M059J (cell line): ENCODE measurements around the gene TCIRG1. TPM values are rescaled to one million over a fixed set of nuclear protein-coding genes. Genes with fewer than 3 reads are reported as not detected.

Experiments
- DNase-seq: peaks from one replicate; pipeline ENCODE4 v3.0.0-alpha.2; 2012; ENCODE audit warnings: low read depth
- total RNA-seq: library from RNA; depleted of rRNA; stranded (reverse); fragments of >200 nt; shearing (Covaris generic); gene quantifications from 2 replicates; pipeline ENCODE4 v1.2.3, GENCODE V29; 2014

Gene TCIRG1
- total RNA-seq, 1 experiment from 2014 or later, result 33.9 TPM

DNA sequence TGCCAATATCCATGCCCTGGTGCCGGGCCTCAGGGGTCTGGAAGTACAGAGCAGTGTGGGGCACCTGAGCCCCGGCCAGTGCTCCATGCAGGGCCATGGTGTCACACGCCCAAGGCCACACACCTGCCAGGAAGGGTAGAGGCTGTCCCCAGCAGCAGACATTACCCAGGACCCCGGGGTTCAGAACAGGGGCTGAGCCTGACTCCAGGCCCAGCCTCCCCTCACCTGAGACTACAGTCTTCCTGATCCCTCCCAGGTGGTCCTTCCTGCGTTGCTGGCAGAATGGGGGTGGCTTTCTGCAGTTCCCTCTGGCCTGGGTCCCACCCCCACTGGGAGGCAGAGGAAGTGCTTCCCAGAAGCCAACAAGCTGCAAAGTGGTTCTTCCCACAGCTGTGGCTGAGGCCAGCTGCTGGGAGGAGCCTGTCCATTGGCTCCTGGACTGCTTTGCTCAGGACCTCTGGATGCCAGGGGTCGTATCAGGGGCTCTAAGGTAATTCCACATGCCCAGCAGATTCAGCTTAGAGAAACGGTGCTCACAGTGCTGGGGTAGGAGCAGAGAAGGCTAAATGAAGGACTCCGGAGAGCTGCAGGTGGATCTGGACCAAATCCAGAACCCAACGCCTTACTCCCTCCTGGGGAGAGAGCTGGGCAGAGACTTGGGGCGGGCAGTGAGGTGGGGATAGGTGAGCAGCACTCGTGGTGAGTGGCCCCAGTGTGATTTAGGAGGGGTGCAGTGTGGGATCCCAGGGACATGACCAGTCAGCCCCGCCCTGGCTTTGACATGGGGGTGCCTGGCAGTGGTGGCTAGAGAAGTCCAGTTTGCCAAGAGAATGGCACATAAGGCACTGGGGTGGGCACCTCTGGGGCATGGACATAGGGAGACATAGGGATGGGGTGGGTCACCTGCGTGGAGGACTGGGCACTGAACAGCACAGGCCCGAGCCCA lies 12.6 kb downstream of the TCIRG1 start:
- no peak for DNase-seq

DNA sequence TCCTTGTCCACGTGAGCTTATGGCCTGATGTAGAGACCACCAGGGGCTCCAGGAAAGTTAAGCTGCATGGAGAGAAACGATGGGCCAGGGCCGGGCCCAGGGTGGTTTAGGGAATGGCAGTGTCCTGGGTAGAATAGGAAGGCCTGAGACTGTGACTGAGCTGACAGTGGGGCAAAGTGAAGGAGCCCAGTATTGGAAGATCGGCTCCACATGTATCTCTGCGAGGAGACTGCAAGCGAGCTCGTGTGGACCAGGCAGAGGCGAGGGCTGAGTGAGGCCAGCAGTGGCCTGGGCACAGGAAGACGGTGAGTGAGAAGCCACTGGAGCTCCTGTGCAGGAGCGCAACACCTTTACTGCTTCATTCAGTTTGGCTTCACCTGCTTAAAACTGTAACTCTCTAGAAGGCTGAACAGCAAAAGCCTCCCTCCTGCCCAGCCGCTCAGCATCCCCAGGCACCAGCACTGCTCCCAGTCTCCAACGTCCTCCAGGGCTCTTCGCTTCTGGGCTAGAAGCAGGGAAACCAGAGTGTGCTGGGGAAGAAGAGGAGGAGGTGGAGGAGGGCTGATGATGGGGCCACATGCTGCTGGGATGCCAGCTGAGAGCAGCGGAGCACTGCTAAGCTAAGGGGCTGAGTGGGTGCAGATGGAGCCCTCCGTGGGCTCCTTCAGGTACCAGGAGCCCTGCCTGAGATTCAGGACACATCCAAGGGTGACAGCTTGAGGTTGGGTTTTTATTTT lies 13.5 kb downstream of the TCIRG1 start:
- no peak for DNase-seq

DNA sequence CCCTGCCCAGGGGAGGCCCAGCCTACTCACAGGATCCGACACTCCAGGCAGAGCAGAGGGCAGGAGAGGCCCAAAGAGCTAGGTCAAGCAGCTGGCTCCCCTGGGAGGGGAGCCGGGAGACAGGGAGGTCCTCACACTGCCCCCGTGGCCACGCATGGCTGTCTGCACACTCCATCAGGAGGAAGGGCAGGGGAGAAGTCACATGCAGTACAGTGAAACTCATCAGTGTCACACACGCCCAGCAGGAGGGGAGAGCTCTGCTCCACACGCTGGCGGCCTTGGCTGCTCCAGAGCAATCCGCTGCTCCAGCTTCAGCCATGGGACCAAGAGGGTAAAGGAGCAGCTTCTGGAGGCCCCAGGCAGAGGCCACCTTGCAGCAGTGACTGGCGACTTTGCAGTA lies 14.3 kb downstream of the TCIRG1 start:
- DNase-seq, result no peak

DNA sequence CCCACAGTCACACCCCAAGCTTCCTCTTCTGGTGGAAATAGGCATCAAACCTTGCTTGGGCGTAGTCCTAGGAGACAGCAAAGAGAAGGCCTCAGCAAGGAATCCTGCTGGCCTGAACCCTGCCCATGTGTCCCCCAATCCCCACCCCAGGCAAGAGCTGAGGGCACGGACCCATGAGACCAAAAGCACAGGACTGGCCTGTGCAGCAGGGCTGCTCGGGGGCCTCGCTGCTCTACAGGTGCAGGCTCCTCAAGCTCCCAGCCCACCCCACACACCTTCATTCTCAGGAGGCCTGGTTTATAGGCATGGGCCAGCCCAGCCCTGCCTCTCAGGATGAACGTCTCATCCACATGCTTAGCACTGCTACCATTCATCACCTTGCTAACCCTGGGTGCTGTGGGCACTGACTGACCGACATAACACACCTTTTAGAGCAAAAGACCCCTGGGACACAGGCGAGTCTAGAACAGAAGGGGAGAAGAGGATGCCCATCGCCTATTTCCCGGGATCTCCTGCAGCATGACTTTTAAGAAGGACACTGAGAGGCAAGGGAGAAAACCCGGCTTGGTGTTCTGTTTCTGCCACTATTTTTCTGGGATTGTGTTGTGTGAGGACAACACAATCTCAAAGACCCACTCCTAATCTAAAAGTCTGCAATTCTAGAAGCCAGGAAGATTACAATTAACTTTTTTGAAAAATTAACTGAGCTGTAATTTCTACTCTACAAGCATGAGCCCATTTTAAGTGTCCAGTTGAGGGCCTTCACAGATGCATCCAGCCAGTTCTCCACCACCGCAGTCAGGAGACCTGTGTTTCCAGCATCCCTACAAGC lies 15.4 kb downstream of the TCIRG1 start:
- DNase-seq, result no peak

DNA sequence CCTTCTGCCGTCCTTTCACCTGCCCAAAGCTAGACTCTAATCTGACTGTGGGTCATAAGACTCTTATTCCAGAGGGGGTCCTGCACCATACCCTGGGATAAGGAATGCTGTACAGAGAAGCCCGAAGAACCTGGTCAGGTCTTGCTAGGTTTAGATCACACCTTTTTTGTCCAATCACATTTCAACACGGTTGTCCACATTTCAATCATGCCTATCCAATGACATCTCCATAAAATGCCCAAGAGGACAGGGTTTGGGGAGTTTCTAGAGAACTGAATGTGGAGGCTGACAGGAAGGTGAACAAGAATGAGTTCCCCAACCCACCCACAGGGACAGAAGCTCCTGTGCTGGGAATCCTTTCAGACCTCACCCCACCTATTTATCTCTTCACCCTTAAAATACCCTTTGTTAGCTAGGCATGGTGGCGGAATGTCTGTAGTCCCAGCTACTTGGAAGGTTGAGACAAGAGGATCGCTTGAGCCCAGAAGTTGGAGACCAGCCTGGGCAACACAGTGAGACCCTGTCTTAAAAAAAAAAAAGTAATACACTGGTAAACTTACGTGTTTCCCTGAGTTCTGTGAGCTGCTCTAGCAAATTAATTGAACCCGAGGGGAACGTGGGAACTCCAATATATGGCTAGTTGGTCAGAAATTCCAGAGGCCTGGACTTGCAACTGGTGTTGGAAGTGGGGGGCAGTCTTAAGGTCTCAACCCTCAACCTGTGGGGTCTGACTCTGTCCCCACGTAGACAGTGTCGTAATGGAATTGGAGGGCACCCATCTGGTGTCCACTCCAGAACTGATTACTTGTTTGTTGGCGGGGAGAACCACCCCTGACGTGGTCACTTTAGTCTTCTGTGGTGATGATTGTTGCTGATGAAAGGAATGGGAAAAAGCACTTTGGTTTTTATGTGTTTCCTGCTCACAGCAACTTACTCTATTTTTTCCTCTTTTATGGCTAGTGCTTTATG lies 17.8 kb downstream of the TCIRG1 start:
- no peak for DNase-seq

DNA sequence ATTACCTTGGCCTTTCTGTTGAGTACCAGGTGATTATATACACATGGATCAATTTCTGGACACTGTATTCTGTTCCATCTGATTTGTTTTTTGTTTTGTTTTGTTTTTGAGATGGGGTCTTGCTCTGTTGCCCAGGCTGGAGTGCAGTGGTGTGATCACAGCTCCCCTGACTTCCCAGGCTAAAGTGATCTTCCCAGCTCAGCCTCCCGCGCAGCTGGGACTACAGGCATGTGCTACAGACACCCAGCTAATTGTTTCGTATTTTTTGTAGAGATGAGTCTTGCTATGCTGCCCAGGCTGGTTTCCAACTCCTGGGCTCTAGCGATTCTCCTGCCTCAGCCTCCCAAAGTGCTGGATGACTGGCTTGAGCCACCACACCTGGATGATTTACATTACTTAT lies 19.0 kb downstream of the TCIRG1 start:
- no peak for DNase-seq

DNA sequence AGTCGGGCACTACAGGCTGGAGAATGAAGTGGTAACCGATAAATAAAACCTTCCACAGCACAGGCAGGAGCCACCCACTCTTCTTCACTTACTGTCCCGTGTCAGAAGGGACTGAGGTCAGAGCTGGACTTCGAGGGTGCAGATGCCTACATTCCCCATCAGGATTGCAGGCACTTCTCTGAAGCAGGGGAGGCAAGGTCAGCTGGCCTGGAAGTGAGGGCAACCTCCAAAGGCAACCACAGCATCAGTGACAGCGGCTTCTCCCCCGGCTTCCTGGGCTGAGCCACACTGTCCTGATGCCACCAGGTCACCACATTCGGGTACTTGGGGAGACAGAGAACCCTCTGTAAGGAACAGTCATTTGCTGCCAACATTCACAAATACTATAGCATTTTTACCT lies 22.7 kb downstream of the TCIRG1 start:
- DNase-seq, result no peak

DNA sequence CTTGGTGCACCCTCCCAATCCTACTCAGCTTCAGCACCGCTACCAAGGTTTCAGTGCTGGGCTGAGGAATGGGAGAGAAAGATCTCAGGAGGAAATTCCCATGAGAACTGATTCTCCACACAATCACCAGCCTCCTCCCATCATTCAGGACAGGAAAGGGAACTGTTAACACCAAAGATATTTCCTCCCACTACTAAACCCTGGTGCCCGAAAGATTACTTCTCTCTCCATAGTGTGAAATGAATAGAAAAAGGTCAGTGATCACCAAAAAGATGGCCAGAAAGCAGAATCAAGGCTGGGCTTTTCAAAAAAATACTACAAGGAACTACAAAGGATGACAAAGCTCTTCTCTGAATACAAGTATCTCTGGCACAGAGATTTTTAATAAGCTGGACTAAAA lies 26.1 kb downstream of the TCIRG1 start:
- DNase-seq, result no peak

DNA sequence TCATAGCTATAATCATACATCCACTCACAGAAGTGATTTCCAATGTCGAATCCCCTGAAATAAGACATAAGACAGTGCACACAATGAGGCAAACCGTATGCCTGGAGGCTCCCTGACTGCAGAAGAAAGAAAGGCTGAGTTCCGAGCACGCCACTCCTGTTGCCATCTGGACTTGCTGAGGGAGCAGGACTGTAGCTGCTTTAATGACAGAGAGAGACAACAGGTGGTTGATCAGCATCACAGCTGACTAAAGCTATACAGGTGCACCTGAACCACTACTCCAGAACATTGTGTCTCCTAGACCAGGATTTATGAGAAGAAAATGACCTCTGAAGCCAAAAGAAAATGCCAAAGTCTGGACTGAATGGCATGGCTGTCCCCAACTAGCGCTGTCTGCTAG lies 27.0 kb downstream of the TCIRG1 start:
- DNase-seq, result no peak

DNA sequence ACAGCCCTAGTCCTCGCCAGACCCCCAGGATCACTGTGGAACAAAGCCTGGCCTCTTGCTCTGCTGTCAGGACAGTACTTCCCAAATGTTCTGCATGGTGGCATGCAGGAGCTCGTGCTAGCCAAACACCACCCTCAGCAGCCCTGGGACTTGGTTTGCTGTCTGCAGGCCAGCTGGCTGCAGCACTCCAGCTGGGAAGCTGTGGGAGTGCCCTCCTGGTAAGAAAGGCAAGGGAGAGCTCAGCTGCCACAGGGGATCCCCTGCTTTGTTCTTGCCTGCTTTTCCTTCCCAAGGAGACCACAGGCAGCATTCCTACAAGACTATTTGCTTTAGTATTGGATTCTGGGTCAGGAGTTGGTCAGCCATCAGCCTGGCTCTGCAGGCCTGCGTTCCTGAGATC lies 27.9 kb downstream of the TCIRG1 start:
- DNase-seq, result no peak

DNA sequence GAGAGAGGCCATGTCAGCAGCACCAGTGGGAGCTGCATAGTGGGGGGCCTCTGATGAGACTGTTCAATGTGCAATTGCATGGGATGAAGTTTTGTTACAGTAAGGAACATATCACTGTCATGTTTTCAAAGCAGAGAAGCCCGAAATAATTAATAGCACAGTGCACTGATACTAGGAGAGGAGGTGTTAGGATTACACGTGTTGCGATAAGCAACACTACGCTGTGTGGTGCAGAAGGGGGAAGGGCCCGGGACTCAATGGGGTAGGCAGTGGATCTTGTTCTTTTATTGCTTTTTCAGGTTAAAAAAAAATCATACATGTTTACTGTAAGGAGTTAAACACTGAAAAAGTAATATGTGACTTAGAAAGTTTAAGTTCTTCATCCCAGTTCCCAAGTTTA lies 29.2 kb downstream of the TCIRG1 start:
- DNase-seq, result no peak

DNA sequence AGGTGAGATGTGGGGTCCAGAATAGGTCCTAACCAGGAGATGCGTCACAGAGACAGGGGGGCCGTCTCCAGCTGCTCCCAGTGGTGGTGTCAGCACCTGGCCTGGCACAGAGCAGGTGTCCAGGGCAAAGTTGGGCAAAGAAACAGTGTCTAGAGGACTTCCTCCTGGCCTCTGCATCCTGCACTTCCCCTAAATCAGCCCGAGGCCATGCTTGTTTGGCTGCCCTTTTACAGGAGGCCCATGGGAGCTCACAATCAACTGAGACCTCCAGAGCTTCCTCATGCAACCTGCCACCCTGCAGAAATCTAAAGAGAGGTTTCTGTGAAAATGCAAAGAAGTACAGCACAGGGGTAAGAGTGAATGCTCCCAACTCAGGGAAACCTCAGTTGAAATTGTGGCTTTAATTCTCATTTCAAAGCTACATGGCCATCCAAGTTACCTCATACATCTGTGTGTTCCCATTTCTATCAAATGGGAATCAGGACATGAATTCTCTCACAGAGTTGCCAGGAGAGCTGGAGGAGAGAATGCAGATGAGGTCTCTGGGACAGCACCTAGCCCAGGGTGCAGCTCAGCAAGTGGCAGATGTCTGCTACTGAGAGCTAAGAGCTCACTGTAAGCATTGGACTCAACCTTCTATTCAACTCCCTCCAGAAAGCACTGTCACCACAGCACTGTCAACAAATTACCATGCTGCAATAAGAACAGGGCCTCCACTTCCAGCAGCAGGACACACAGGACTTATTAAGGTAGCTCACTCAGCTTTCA lies 32.6 kb downstream of the TCIRG1 start:
- DNase-seq, result no peak

DNA sequence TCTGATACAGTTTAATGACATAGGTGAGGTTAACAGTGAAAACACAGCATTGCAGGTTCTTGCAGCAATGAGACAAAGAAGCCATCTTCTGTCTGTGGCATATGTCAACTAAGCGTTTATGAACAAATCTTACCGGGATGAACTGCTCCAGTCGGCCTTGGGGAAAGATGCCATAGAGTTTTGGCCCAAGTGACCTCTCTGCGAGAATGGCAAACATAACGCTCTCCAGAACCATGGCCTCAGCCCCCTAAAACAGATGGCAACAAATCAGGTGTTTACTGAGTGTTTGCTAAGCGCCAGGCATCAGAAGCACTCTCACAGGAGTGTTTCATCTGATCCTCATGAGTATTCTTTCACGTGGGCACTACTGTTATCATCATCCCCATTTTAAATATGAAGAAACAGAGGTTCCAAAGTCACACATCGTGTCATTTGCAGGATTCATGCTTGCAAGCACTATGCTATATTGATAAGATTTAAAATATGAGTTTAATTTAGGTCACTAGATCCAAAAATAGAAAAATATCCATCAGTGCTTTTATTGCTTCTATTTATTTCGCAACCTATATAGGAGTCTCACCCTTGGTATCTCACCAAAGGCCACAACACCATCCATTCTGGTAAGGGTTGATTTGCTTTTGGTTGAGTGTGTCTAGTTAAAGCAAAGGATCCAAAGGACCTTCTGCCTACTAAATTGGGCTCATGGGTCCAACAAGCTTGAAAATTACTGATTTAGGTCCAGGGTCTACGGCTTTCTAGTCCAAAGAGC lies 35.9 kb downstream of the TCIRG1 start:
- DNase-seq, result no peak

DNA sequence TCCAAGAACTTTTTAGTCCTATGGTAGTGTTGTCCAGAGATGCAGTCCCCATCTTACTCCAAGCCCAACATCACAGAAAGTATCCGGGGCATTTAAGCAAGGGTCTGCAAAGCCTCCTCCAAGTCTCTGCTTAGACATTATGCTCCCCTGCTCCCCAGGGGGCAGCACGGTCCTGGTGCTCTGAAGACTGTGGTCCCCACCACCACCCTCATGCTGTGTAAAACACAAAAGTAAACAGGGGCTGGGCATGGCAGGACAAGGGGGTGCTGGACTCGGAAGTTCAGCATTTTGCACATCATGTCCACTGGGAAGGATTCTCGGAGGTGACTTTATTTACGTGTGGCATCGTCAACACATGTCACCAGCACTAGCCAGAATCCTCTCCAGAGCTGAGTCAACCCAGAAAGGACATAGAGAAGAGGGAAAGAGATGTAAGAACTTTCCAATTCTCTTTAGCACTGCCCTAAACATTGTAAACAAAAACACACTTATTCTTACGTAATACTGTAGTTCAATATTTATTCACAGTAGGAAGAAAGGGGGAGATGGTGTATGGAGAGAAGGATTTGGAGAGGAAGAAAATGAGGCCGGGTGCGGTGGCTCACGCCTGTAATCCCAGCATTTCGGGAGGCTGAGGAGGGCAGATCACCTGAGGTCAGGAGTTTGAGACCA lies 37.7 kb downstream of the TCIRG1 start:
- DNase-seq, result no peak

DNA sequence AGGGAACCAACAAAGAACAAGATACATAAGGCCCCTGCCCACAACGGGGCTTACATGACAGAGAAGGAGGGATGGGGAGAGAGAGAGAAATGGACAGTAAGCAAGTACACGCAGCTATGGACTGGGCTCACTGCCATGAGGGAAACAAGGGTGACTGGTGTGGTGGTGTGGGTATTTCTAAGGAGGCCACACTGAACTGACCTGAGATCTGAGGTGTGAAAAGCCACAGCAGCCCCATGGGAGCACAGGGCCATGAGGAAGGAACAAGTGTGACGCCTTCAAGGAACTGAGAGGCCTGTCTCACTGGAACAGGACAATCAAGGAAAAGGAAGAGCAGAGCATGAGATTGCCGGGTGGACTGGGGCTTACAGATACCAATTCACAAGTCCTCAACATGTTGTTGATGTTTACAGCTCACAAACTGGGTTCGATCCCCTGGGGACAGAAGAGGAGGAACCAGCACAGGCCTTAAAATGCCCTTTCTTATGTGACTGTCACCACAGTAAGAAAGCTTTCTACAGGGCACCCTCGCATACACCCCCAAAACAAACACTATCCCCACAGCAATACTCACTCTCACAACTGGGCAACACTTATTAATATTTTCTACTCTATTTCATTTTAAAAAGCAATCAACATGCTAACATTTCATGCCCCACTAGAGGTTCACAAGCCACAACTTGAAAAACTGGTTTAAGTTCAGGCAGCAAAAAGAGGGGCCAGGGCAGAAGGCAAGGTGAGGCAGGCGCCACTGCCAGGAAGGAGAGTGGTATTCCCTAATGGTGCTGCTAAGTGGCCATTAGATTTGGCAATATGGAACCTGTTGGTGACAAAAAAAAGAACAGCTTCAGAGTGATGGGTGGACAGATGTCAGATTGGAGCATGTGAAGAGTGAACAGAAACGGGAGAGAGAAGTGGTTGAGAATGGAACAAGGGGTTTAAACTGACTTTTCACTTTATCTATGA lies 39.1 kb downstream of the TCIRG1 start:
- no peak for DNase-seq

DNA sequence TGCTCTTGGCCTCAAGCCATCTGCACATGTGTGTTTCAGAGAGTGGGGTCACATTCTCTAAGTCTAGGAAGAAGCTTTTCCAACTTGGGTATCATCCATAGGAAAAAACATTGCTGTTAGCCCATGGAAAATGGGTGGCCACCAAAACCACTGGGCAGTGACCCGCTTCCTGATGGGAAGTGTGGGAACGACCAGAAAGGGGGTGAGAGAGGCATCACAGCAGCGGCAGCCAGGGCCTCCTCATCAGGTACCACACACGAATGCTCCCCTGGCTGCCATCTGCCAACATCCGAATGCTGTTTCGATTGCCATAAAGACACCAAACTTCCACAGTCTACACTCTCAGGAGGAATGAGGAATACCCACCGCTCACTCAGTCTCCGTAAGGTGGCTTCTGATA lies 42.0 kb downstream of the TCIRG1 start:
- DNase-seq, result no peak

DNA sequence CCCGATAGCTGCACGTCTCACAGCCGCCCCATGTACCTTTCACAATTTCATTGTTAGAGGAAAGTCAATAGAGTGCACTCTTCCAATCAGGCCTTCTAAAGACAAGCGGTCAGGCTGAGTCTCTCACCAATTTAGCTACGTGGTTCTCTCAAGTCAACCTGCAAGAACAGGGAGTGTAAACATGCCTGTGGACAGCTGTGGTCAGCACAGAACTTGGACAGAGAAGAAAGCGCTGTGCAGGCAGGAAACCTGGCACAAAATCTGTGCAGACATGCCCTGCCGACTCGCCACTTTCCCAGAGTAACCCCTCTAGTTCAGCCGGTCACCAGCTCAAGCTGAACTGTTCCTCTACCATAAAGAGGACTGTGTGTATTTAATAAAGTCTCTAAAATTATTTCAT lies 42.9 kb downstream of the TCIRG1 start:
- no peak for DNase-seq

DNA sequence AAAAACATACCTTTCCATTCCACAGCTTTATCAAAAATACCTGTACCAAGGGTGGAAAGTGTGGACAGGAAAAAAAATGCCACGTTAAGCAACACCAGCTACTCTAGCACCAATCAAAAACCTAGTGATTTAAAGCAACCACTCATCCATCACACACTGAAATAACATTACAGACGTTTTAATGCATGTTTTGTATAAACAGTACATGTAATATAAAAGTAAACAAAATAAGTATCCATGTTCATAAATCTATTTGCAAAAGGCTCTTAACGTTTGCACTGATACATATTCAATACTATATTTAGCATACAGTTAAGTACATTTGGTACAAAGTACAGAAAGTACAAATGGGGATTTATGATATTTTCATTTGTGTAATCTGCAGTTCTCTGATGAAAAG lies 43.7 kb downstream of the TCIRG1 start:
- DNase-seq, result no peak
